BLaER1 treated with 17β-estradiol and CSF1 and Interleukin-3, amounts not matched to agents 10 nM and 100 nM (cell line): ENCODE results near the gene EFNA4.

Experiments used
- H3K27ac ChIP-seq, 11 experiments: shearing (Covaris generic); formaldehyde crosslinking; 2 replicates each; pipeline ENCODE4 v1.8.1; 2022
- H3K27me3 ChIP-seq, 11 experiments: shearing (Covaris generic); formaldehyde crosslinking; 2 replicates each; pipeline ENCODE4 v1.8.1; 2022
- H3K36me3 ChIP-seq, 11 experiments: shearing (Covaris generic); formaldehyde crosslinking; 2 replicates each; pipeline ENCODE4 v1.8.1; 2022
- H3K4me1 ChIP-seq, 10 experiments: shearing (Covaris generic); formaldehyde crosslinking; 2 replicates each; pipeline ENCODE4 v1.8.1; 2022
- H3K4me2 ChIP-seq, 11 experiments: shearing (Covaris generic); formaldehyde crosslinking; 2 replicates each; pipeline ENCODE4 v1.8.1; 2022
- H3K4me3 ChIP-seq, 10 experiments: shearing (Covaris generic); formaldehyde crosslinking; 2 replicates each; pipeline ENCODE4 v1.8.1; 2022
- H3K9ac ChIP-seq, 11 experiments: shearing (Covaris generic); formaldehyde crosslinking; 2 replicates each; pipeline ENCODE4 v1.8.1; 2022
- H3K9me3 ChIP-seq, 11 experiments: shearing (Covaris generic); formaldehyde crosslinking; replicated peaks in 1 of 11; 2 replicates each; pipeline ENCODE4 v1.8.1; 2022
- H4K20me1 ChIP-seq, 11 experiments: shearing (Covaris generic); formaldehyde crosslinking; 2 replicates each; pipeline ENCODE4 v1.8.1; 2022
- Cebpa-rat ChIP-seq, 11 experiments: shearing (Covaris generic); IDR thresholded peaks; 2 replicates each; pipeline ENCODE4 v1.8.1; 2022

Gene EFNA4

DNA sequence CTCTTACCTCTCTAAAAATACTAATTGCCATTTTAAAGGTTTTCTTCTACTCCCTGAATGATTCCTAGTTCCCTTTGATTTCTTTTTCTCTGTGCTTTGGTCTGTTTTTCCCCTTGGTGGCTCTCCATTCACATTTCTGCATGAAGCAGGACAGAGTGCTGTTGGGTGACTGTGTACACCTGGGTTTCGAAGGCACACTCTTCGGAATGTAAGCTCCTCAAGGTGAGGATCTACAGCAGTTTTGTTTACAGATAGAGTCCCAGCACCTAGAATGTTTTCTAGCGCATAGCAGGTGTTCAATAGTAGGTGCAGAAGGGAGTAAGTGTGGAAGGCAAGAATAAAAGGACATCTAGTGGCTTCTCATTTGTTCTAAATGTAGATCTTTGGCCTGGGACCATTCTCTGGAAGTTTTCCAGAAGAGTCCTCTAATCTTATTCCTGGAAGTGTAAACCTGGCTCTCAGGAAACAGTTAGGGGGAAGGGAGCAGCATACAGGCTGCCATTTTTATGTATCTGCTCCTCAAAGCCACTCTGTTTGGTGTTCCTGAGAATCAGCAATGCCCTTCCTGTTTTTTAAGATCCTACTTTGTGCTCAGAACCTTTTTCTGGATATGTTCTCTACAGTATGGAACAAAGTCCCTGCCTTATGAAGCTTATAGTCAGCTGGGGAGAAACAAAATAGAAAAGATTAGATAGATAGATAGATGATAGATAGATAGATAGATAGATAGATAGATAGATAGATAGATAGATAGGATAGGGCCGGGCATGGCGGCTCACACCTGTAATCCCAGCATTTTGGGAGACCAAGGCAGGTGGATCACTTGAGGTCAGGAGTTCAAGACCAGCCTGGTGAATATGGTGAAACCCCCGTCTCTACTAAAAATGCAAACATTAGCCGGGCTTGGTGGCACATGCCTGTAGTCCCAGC is 41.3 kb downstream of the EFNA4 start:
- Histone ChIP-seq H3K4me3 (no peak overlapping the region), H3K9ac (no peak overlapping the region), H3K27ac (no peak overlapping the region), H3K4me1 (peaks cover 31 to 70% (median 55%) of the 10 kb centered on the region in 10 experiments), H3K36me3 (no peaks in the 10 kb centered on the region), H3K9me3 (no peaks in the 10 kb centered on the region), H3K4me2 (peak overlapping the region in 5 of 11 experiments; percentile 20 to 81 (median 66); a peak in 8 of 22 replicates), H4K20me1 (peaks cover 0 to 4% (median 0%) of the 10 kb centered on the region in 11 experiments; a peak in 1 of 22 replicates), H3K27me3 (no peaks in the 10 kb centered on the region)
- TF ChIP-seq Cebpa-rat (IDR thresholded peaks at IDR 0.05) = no peak

DNA sequence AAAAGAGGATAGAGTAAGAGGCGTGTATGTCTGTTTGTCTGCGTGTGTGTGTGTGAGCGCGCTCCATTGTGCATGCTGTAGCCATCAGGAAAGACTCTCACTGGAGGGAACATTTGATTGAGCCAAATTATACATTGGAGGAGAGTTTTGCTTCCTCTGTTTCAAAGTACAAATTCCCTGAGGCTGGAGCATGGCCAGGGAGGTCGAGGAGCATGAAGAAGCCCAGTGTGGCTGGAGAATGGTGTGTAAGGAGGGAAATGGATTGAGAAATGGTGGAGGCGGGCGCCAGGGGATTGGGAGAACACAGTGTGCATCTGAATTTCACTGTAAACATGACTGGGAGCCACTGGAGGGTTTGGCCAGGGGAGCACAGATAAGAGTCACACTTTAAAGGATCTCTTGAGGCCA is 42.1 kb downstream of the EFNA4 start:
- H3K4me1 ChIP-seq = peaks cover 31 to 63% (median 51%) of the 10 kb centered on the region in 10 experiments
- H3K36me3 ChIP-seq = no peaks in the 10 kb centered on the region
- peaks cover 0 to 4% (median 0%) of the 10 kb centered on the region in 11 experiments; a peak in 1 of 22 replicates for H4K20me1 ChIP-seq
- no peak for TF ChIP-seq Cebpa-rat (IDR thresholded peaks at IDR 0.05)
- no peak overlapping the region for H3K4me3 ChIP-seq
- H3K9ac ChIP-seq = no peak overlapping the region
- H3K9me3 ChIP-seq = no peaks in the 10 kb centered on the region
- no peaks in the 10 kb centered on the region; a peak in 1 of 22 replicates for H3K27me3 ChIP-seq
- peak overlapping the region in 2 of 11 experiments; percentile 12 to 71; a peak in 3 of 22 replicates for H3K4me2 ChIP-seq
- no peak overlapping the region for H3K27ac ChIP-seq

DNA sequence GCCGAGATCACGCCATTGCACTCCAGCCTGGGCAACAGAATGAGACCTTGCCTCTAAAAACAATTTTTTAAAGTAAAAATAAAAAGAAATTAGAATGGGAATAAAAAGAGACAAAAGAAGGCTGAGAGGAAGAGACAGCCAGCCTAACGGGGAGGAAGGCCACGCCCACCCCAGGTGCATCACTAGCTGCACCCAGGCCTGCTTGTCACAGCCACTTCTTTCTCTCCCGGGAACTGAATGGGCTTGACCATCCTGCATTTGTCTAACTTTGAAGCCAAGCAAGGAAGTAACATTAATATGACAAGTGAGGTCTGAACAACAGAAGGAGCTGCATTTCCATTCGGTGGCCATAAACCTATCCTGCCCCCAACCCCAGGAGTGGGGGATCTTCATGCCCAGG is 43.3 kb downstream of the EFNA4 start:
- Histone ChIP-seq H3K4me2 (peak overlapping the region in 10 of 11 experiments; percentile 4 to 67 (median 35); a peak in 15 of 22 replicates), H3K9me3 (no peaks in the 10 kb centered on the region), H3K4me3 (no peak overlapping the region), H3K36me3 (no peaks in the 10 kb centered on the region), H4K20me1 (peaks cover 0 to 2% (median 0%) of the 10 kb centered on the region in 11 experiments; a peak in 1 of 22 replicates), H3K4me1 (peaks cover 31 to 59% (median 53%) of the 10 kb centered on the region in 10 experiments), H3K27me3 (no peaks in the 10 kb centered on the region; a peak in 1 of 22 replicates), H3K27ac (no peak overlapping the region), H3K9ac (no peak overlapping the region)
- TF ChIP-seq Cebpa-rat (IDR thresholded peaks at IDR 0.05) = no peak

DNA sequence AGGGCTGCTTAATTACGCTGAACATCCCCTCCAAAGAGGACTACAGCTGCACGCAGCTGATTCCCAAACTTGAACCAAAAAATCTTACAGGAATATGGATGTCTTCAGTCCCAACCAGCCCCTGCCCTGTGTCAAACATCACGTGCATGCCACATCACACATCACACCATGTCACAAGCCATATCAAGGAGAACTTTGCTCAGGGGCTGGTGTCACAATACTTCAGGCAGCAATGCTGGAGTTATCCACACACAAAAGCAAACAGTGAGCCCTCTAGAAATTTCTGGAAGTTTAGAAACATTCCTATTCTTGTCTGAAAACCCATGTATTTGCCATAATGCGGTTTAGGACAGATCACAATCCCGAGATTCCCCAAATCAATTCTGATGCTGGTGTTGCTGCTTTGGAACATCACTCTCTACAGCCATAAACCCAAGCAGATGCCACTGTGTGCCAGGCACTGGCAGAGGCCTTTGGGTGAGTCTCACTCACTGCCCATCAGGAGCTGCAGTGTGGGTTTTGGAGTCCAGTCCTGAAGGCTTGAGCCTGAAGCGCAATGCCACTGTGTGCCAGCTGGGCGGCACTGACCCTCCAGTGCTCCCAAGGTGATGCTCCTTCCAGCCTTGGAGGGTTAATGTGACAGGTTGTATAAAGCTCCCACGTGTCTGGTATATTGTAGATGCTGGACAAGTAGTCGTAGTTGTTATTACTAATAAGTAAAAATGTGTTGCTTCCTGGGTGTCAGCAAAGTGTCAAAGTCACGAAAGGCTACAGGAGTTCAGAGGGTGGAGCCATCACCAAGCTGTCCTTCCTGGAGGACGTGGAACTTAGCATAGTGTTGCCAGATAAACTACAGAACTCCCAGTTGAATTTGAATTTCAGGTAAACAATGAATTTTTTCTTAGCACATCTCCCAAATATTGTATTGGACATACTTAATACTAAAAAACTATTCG is 44.0 kb downstream of the EFNA4 start:
- Histone ChIP-seq H3K27me3 (no peaks in the 10 kb centered on the region; a peak in 1 of 22 replicates), H3K27ac (no peak overlapping the region), H3K4me2 (peak overlapping the region in 9 of 11 experiments; percentile 4 to 67 (median 36); a peak in 14 of 22 replicates), H3K4me1 (peaks cover 31 to 59% (median 50%) of the 10 kb centered on the region in 10 experiments), H3K9me3 (no peaks in the 10 kb centered on the region), H3K36me3 (no peaks in the 10 kb centered on the region), H4K20me1 (no peaks in the 10 kb centered on the region), H3K4me3 (no peak overlapping the region), H3K9ac (no peak overlapping the region; a peak in 1 of 22 replicates)
- no peak for TF ChIP-seq Cebpa-rat (IDR thresholded peaks at IDR 0.05)

DNA sequence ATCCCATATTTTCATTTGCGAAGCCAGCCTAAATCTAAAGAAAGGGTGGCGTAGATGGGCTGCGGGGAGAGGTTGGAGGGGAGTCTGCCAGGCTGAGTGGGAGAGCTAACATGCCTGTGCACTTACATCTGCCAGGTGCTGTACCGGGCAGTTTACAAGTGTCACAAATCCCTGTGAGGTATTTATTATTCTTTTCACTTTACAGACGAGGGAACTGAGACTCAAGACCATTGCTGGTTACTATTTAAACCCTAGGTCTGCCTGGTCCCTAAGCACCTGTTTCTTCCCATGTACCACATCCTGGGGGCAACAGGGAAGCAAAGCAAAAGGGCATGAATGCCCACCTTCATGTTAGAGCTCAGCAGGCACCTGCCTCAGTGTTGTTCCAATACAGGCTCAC is 44.8 kb downstream of the EFNA4 start:
- H3K36me3 ChIP-seq = no peaks in the 10 kb centered on the region
- H3K27me3 ChIP-seq = no peaks in the 10 kb centered on the region; a peak in 1 of 22 replicates
- TF ChIP-seq Cebpa-rat (IDR thresholded peaks at IDR 0.05) = no peak
- no peak overlapping the region for H3K4me3 ChIP-seq
- H3K27ac ChIP-seq = no peak overlapping the region
- no peaks in the 10 kb centered on the region for H4K20me1 ChIP-seq
- peak overlapping the region in 6 of 11 experiments; percentile 3 to 36 (median 34); a peak in 8 of 22 replicates for H3K4me2 ChIP-seq
- peaks cover 26 to 58% (median 50%) of the 10 kb centered on the region in 10 experiments for H3K4me1 ChIP-seq
- H3K9me3 ChIP-seq = no peaks in the 10 kb centered on the region
- H3K9ac ChIP-seq = no peak overlapping the region

DNA sequence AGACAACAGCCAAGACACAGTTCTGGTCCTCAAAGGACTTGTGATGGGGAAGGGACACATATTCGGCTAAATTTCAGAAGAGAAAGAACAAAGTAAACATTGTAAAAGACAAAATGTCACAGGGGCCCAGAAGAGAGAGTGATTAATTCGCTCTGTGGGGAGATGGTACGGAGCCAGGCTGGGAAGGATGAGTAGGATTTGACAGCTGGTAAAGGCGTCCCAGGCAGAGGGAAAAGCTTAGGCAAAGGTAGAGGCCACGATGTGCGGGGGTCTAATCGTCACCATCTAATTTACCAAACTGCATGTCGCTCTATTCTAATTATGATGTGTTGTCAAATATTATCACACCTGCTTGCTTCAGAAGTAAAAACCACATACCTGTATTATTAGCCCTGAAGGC is 46.8 kb downstream of the EFNA4 start:
- H3K4me1 ChIP-seq = peaks cover 5 to 59% (median 47%) of the 10 kb centered on the region in 10 experiments; a peak in 18 of 20 replicates
- H3K27ac ChIP-seq = no peak overlapping the region
- H3K36me3 ChIP-seq = no peaks in the 10 kb centered on the region
- no peak overlapping the region for H3K4me3 ChIP-seq
- no peaks in the 10 kb centered on the region for H4K20me1 ChIP-seq
- no peaks in the 10 kb centered on the region for H3K9me3 ChIP-seq
- TF ChIP-seq Cebpa-rat (IDR thresholded peaks at IDR 0.05) = no peak
- no peaks in the 10 kb centered on the region; a peak in 1 of 22 replicates for H3K27me3 ChIP-seq
- peak overlapping the region in 1 of 11 experiments; percentile 7; a peak in 2 of 22 replicates for H3K4me2 ChIP-seq
- no peak overlapping the region for H3K9ac ChIP-seq

DNA sequence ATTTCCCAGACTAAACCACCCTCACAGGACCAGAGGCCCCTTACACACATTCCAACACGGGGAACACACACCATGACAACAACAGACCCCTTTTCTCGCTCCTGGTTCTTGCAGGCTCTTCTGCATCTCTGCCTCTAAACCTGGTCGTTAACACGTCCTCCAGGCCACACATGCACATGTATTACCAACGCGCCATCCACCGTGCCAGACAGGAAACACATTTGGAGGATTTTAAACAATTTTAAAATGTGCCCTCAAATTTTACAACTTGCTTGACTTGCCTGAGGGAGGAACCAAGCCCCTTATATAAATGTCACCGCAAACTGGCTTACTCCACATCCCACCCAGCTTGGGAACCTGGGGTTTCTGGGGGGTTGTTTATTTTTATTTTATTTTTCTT is 47.3 kb downstream of the EFNA4 start:
- peak overlapping the region in 3 of 11 experiments; percentile 4 to 17 (median 7); a peak in 4 of 22 replicates for H3K4me2 ChIP-seq
- H3K36me3 ChIP-seq = no peaks in the 10 kb centered on the region
- H3K4me3 ChIP-seq = no peak overlapping the region
- no peaks in the 10 kb centered on the region for H4K20me1 ChIP-seq
- H3K27me3 ChIP-seq = no peaks in the 10 kb centered on the region; a peak in 1 of 22 replicates
- no peaks in the 10 kb centered on the region for H3K9me3 ChIP-seq
- no peak overlapping the region for H3K27ac ChIP-seq
- no peak overlapping the region for H3K9ac ChIP-seq
- H3K4me1 ChIP-seq = peaks cover under 1 to 59% (median 47%) of the 10 kb centered on the region in 10 experiments; a peak in 17 of 20 replicates
- no peak for TF ChIP-seq Cebpa-rat (IDR thresholded peaks at IDR 0.05)

DNA sequence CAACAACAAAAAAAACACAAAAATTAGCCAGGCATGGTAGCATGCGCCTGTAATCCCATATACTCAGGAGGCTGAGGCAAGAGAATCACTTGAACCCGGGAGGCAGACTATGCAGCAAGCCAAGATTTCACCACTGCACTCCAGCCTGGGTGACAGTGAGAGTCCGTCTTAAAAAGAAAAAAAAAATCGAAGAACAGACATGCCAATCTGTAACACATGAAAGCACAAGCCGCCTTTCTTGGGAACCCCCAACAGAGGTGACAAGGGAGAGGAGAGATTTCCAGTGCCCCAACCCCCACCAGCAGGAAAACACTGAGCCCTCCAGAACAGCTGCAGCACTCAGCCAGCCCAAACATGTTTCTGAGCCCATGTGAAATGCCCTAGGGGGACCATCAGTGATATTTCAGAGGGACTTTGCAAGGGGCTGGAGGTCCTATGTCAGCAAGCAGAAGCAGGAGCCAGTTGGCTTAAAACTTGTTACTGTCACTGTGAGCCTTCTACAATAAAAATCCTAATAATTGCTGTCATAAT is 50.0 kb downstream of the EFNA4 start:
- H3K9me3 ChIP-seq = no peaks in the 10 kb centered on the region
- peaks cover 7 to 48% (median 38%) of the 10 kb centered on the region in 10 experiments; a peak in 16 of 20 replicates for H3K4me1 ChIP-seq
- H4K20me1 ChIP-seq = no peaks in the 10 kb centered on the region
- H3K36me3 ChIP-seq = no peaks in the 10 kb centered on the region
- no peak overlapping the region for H3K4me3 ChIP-seq
- H3K4me2 ChIP-seq = peak overlapping the region in 8 of 11 experiments; percentile 26 to 88 (median 62); a peak in 15 of 22 replicates
- H3K9ac ChIP-seq = peak overlapping the region in 2 of 11 experiments; percentile 4 to 28; a peak in 2 of 22 replicates
- no peak for TF ChIP-seq Cebpa-rat (IDR thresholded peaks at IDR 0.05)
- no peaks in the 10 kb centered on the region; a peak in 1 of 22 replicates for H3K27me3 ChIP-seq
- no peak overlapping the region for H3K27ac ChIP-seq
